ENCODE results near the gene AHCYL1.

- no peak for TF ChIP-seq POLR2AphosphoS5 (IDR thresholded peaks at IDR 0.05; ENCODE audit: insufficient read depth, low read depth, low read length)
- no peak for TF ChIP-seq CTCF (IDR thresholded peaks at IDR 0.05; ENCODE audit: extremely low read depth in 1 of 2, insufficient read depth in 1 of 2, low read depth in 1 of 2, low read length in 2 of 2)
- no peak for TF ChIP-seq POLR2A (IDR thresholded peaks at IDR 0.05; ENCODE audit: low read depth, low read length)
Measured at GRCh38 chr1:110033421-110033820, 48.9 kb downstream of the AHCYL1 start.
